Neural progenitor cell (in vitro differentiated cells): ENCODE measurements around the gene ADCY5.

Source experiments
- CTCF ChIP-seq: fragments of 200-600 bp; sonication (generic); IDR thresholded peaks from 2 replicates; pipeline ENCODE4 v1.5.1; 2017; ENCODE audit warnings: antibody characterized with exemption, mild to moderate bottlenecking
- EZH2 ChIP-seq: fragments of 200-600 bp; sonication (generic); IDR thresholded peaks from 2 replicates; pipeline ENCODE4 v1.6.1; 2017; ENCODE audit warnings: antibody characterized with exemption, mild to moderate bottlenecking, moderate library complexity

DNA sequence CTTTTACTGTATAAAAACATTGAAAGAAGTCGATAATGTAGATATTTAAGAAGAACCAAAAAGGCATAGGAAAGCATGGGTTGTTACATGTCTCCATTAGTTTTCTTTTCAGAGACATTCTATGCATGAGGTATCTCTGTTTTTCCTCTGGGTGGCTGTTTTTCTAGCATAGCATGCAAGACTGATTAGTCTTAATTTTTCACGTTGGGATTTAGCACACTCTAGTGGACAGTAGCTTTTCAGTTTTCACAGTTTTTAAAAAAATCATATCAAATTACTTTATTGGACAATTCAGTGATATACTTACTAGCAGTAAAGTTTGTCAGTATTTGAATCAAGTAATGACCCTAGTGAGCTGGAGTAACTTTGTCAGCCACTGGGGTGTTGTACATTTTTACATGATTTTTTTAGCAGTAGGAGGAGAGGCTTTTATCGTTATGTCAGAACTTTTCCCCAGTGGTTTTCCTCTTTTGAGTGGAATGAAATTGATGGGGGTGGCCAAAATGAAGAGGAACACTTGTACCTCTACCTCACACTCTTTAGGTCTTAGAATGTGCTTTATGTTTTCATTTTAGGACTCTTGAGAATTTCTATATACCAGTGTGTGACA is 190.0 kb downstream of the ADCY5 start:
- TF ChIP-seq CTCF (peak; percentile 53), EZH2 (no peak)
